AG08395 (cell line): Measurements from ENCODE around the gene UBL7.

Experiments used
- DNase-seq: peaks from one replicate; pipeline ENCODE4 v3.0.0; 2012; ENCODE audit warnings: mixed read lengths, low spot score

The UBL7 gene

DNA sequence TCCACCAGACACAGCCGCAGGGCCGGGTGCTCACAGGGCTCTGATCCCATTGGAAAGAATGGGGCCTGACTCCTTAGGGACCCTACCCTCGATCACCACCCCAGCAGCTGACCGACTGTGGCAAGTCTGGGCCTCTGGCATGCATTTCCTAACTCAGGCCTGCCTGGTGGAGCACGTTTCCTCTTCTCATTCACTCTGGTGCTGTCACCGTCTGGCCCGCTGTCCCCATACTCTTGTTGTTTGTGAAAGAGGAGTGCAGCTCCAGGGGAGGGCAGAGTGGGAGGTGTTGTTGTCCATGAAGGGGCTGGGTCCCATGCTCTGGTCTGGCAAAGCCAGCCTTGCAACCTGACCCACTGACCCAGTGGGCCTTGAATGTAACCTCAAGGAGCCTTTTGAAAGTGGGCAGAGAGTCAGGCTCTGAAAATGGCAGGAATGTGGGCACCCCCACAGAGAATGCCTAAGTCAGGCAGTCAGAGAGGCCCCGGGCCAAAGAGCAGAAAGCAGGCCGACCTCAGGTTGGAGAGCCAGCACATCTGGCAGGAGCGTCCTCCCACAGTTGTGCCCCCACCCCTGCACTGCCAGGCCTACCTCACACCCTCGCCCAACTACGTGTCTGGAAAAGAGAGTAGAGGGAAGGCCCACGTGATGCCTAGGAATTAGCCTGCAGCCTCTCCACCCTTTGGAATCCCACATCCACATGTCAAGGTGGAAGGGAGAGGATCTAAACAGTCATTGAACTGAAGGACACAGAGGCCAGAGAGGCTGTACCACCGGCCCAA is 38.1 kb downstream of the UBL7 start:
- DNase-seq: peak; percentile 85

- DNase-seq: no peak
These were observed 38.7 kb downstream of the UBL7 start for GRCh38 chr15:74422265-74422651.

DNA sequence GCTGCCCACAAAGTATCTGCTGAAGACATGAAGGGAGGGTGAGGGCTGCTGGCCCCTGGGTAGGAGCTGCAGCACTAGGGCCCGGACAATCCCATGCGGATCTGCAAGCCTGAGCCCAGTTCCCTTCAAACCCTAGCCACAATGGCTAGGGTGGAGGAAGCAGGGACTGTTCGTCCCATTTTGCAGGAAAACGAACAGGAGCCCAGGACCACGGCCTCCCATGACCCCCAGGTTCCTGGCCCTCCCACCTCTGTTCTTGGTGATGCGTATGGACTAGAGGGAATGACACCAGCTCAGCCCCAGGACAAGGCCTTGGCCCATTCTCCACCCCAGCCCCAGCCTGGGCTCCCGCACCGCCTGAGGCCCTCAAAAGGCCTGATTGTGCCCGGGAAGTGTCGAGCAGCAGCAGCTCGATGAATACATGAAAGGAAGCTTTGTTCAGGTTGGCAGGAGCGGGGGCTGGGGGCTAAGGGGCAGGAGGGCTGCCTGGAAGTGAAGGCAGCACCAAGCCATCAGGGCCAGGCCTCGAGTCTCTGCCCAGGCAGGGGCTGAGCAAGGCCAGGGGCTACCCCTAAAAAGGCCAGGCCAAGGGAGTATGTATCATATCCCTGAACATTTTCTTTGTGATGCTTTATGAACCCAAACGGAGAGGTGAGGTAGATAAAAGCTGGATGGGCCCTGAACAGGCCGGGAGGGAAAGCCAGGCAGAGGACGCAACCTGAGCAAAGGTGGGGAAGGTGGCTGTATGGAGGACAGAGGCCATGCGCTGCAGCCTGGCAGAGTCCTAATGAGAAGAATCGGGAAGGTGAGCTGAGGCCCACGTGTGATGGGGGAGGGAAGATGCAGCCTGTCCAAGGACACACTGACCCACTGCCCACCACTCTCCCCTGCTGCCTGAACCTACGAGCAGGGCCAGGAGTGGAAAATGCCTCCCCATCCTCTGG is 39.4 kb downstream of the UBL7 start:
- DNase-seq: no peak

DNA sequence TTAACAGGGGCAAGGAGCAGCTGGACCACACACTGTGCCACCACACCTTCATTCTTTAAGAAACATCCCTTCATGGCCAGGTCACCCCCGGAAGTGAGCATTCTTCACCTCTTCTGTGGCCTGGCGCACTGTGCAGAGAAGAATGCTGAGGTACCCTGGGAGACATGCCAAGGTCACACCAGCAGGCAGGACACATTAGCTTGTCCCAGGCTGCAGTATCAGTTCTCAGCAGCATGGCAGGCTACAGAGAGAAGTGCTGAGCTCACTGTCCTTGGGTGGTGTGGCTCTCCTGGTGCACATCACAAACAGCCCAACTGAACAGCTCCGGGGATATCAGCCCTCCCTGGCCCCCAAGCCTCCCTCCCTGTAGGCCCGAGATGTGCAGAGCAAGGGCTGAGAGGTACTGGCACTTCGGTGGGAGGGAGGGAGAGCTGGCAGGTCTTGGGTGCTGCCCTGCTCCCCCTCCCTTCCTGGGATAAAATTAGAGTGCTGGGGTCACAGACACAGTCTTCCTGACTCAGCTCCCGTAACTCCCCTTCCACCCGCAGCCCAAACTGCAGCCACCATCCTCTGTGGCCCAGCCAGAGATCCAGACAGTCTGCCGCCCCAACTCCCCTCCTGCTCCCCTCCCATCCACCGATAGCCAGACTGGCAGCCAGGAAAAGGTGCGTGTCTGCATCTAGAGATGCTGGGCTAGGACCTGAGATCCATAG is 40.6 kb downstream of the UBL7 start:
- no peak for DNase-seq

DNA sequence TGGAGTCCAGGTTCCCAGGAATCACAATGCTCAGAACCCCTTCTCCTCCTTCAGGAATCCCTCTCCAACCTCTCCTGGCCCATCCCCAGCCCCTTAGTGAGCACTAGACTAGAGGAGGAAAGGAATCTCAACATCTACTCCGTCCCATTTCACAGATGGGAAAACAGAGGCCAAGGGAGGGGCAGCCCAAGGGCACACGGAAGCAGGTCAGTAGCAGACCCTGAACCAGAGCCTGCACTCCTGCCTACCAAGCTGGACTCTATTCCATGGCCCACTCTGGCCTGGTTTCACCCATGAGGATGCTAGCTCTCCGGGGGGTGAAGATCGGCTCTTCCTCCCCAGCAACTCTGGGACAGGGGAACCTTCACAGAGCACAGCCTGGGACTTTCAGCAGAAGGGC is 41.5 kb downstream of the UBL7 start:
- DNase-seq: no peak

- no peak for DNase-seq
These were observed 42.2 kb downstream of the UBL7 start for GRCh38 chr15:74418575-74419338.

GRCh38 chr15:74417670-74418069 is 43.3 kb downstream of the UBL7 start:
- DNase-seq: no peak

GRCh38 chr15:74417225-74417624 is 43.7 kb downstream of the UBL7 start:
- DNase-seq: peak; percentile 79

- no peak for DNase-seq
These were observed 44.7 kb downstream of the UBL7 start for GRCh38 chr15:74415966-74416916.

GRCh38 chr15:74414603-74415338 is 46.2 kb downstream of the UBL7 start:
- DNase-seq: no peak

DNA sequence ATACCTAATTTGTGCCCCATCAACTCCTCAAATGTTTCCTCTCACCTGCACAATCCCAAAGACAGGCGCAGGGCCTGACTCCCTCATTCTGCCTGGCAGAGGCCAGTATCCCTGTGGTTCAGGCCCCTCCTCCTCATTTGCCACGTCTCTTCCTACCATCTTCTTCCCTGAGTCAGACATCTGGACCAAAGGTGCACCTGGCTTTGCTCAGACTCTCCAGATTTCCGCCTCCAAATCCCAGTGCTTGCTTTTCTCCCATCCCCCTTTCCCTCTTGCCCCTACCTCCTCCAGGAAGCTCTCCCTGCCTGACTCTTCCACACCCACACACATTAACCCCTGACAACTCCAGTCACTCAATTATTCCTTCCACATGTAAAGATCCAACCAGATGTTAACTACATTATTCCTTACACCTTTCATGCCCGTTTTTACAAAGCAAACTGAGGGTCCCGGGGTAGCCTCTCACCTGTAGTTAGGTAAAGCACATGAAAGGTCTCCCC is 46.8 kb downstream of the UBL7 start:
- DNase-seq: no peak

- DNase-seq: no peak
These were observed 47.4 kb downstream of the UBL7 start for GRCh38 chr15:74413350-74414080.

- no peak for DNase-seq
These were observed 48.8 kb downstream of the UBL7 start for GRCh38 chr15:74412159-74412558.

- no peak for DNase-seq
These were observed 49.3 kb downstream of the UBL7 start for GRCh38 chr15:74411686-74412085.

DNA sequence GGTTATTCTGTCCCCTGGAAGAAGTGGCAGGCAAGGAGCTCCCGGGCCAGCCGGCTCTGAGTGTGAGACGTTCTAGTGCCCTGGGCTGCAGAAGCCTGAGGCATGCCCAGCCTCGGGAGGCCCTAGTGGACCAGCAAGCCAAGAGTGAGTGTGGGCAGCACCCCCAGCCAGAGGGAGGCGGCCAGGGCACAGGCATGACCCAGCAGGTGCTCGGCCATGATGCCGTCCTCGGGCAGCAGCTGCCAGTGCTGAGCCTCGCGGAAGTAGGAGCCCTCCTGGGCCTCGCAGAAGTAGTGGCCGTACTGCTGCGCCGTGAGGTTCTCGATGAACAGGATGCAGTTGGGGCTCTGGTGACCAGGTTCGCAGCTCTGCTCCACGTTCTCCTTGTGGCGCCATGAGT is 50.5 kb downstream of the UBL7 start:
- no peak for DNase-seq

- no peak for DNase-seq
These were observed 51.7 kb downstream of the UBL7 start for GRCh38 chr15:74409225-74409624.

- DNase-seq: no peak
These were observed 52.1 kb downstream of the UBL7 start for GRCh38 chr15:74408815-74409214.

- no peak for DNase-seq
These were observed 52.6 kb downstream of the UBL7 start for GRCh38 chr15:74408385-74408784.
